ENCODE measurements around the gene C11orf91. TPM values are rescaled to one million over a fixed set of nuclear protein-coding genes. Genes with fewer than 3 reads are reported as not detected.
"Not testable (repeated sequence)": the region's sequence is repeated elsewhere in the genome, so short reads cannot be mapped to it uniquely, and the experiment has no call there.

Gene C11orf91
- total RNA-seq, 2 experiments from 2014 or later, result not detected

DNA sequence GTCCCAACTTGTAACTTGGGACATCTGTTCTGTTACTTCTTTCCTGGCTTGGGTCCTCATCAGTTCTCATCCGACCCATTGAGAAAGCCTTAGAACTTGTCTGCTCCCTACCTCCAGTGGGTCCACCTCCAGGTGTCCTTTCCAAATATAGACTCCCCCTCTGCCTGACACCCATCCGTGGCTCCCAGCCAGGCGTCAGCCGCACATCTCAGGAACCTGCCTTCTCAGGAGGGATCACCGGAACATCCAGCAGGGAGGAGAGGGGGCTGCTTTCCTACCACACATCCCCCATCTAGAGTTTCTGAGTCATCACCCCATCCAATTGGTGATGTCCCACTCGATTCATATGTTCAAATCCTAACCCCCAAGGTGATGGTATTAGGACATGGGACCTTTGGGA, 36.5 kb downstream of the C11orf91 start:
- H3K36me3 ChIP-seq (ENCODE audit: insufficient read depth, low read length), result peaks cover 83% of the 10 kb centered on the region
- POLR2A ChIA-PET, result no interaction called here
- TF ChIP-seq, protein P1, sequence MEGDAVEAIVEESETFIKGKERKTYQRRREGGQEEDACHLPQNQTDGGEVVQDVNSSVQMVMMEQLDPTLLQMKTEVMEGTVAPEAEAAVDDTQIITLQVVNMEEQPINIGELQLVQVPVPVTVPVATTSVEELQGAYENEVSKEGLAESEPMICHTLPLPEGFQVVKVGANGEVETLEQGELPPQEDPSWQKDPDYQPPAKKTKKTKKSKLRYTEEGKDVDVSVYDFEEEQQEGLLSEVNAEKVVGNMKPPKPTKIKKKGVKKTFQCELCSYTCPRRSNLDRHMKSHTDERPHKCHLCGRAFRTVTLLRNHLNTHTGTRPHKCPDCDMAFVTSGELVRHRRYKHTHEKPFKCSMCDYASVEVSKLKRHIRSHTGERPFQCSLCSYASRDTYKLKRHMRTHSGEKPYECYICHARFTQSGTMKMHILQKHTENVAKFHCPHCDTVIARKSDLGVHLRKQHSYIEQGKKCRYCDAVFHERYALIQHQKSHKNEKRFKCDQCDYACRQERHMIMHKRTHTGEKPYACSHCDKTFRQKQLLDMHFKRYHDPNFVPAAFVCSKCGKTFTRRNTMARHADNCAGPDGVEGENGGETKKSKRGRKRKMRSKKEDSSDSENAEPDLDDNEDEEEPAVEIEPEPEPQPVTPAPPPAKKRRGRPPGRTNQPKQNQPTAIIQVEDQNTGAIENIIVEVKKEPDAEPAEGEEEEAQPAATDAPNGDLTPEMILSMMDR (conservative IDR thresholded peaks at IDR 0.05; ENCODE audit: low read length), result no peak
- TF ChIP-seq EZH2phosphoT487 (IDR thresholded peaks at IDR 0.05; ENCODE audit: borderline replicate concordance, low read depth, low read length), result no peak
- H4K20me1 ChIP-seq (ENCODE audit: insufficient read depth, low read length), result no peaks in the 10 kb centered on the region
- no peaks in the 10 kb centered on the region for H3K4me1 ChIP-seq (ENCODE audit: insufficient read depth, low read length, poor library complexity, severe bottlenecking)
- H3K27ac ChIP-seq (ENCODE audit: low read depth, low read length, poor library complexity, severe bottlenecking), result no peak overlapping the region
- no peak overlapping the region for H2AFZ ChIP-seq (ENCODE audit: low read length)
- DNase-seq (ENCODE audit: low spot score), result no peak
- no TSS peak for BruUV-seq (replicated peaks)
- intact Hi-C loops (cut with micrococcal nuclease; ENCODE audit: unreplicated experiment), result no loop called here
- H3K9me2 ChIP-seq (ENCODE audit: insufficient read depth, low read length), result no peaks in the 10 kb centered on the region
- H3K79me2 ChIP-seq (ENCODE audit: insufficient read depth, low read depth, low read length), result no peaks in the 10 kb centered on the region
- H3K9me3 ChIP-seq (ENCODE audit: low read length), result no peaks in the 10 kb centered on the region
- CTCF ChIA-PET (ENCODE audit: unreplicated experiment), result no interaction called here
- no peak overlapping the region for H3K4me2 ChIP-seq (ENCODE audit: low read length)
- H3K4me3 ChIP-seq (ENCODE audit: low read depth, low read length, poor library complexity, severe bottlenecking), result no peak overlapping the region

DNA sequence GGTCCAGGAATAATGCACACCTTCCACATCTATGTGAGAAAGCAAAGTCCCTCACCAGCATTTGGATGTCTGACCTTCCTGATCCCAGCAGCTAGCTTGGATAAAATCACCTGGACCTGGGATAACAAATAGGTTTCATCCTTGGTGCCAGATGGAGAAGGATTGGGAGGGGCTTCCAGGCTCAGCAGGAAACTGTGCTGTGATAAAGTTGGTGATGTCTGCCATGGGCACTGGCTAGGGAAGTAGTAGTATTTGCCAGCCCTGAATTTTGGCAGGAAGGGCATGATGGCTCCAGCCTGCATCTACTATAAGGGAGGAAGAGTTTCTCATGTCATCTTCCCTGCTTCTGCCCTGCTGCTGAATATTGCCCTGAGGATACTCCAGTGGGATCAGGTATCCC, 37.5 kb downstream of the C11orf91 start:
- ChIA-PET CTCF (ENCODE audit: unreplicated experiment) (no interaction called here), POLR2A (no interaction called here)
- H3K36me3 ChIP-seq (ENCODE audit: insufficient read depth, low read length), result peaks cover 77% of the 10 kb centered on the region
- no peaks in the 10 kb centered on the region for H3K79me2 ChIP-seq (ENCODE audit: insufficient read depth, low read depth, low read length)
- TF ChIP-seq EZH2phosphoT487 (IDR thresholded peaks at IDR 0.05; ENCODE audit: borderline replicate concordance, low read depth, low read length), result no peak
- TF ChIP-seq, protein P1 (conservative IDR thresholded peaks at IDR 0.05; ENCODE audit: low read length), result no peak
- no peak overlapping the region for H3K4me2 ChIP-seq (ENCODE audit: low read length)
- H3K9me2 ChIP-seq (ENCODE audit: insufficient read depth, low read length), result no peaks in the 10 kb centered on the region
- no peak for DNase-seq (ENCODE audit: low spot score)
- H4K20me1 ChIP-seq (ENCODE audit: insufficient read depth, low read length), result no peaks in the 10 kb centered on the region
- H3K4me1 ChIP-seq (ENCODE audit: insufficient read depth, low read length, poor library complexity, severe bottlenecking), result no peaks in the 10 kb centered on the region
- H2AFZ ChIP-seq (ENCODE audit: low read length), result no peak overlapping the region
- H3K9me3 ChIP-seq (ENCODE audit: low read length), result no peaks in the 10 kb centered on the region
- H3K4me3 ChIP-seq (ENCODE audit: low read depth, low read length, poor library complexity, severe bottlenecking), result no peak overlapping the region
- no TSS peak for BruUV-seq (replicated peaks)
- intact Hi-C loops (cut with micrococcal nuclease; ENCODE audit: unreplicated experiment), result no loop called here
- no peak overlapping the region for H3K27ac ChIP-seq (ENCODE audit: low read depth, low read length, poor library complexity, severe bottlenecking)

DNA sequence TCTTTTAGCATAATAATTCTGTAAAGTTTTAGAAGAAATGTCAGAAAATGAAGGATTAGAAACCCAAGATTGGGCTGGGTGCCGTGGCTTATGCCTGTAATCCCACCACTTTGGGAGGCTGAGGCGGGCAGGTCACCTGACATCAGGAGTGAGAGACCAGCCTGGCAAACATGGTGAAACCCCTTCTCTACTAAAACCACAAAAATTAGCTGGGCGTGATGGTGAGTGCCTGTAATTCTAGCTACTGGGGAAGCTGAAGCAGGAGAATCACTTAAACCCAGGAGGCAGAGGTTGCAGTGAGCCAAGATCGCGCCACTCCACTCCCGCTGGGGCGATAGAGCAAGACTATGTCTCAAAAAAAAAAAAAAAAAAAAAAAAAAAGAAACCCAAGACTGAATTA, 39.1 kb downstream of the C11orf91 start:
- BruUV-seq (replicated peaks); H4K20me1 ChIP-seq (ENCODE audit: insufficient read depth, low read length): not testable (repeated sequence)

More for the DNA sequence above, 39.1 kb downstream of the C11orf91 start:
- H3K9me3 ChIP-seq (ENCODE audit: low read length); H3K27ac ChIP-seq (ENCODE audit: low read depth, low read length, poor library complexity, severe bottlenecking); H3K79me2 ChIP-seq (ENCODE audit: insufficient read depth, low read depth, low read length); CTCF ChIA-PET (ENCODE audit: unreplicated experiment); DNase-seq (ENCODE audit: low spot score); H3K4me2 ChIP-seq (ENCODE audit: low read length); intact Hi-C loops (cut with micrococcal nuclease; ENCODE audit: unreplicated experiment); H3K4me1 ChIP-seq (ENCODE audit: insufficient read depth, low read length, poor library complexity, severe bottlenecking); H3K4me3 ChIP-seq (ENCODE audit: low read depth, low read length, poor library complexity, severe bottlenecking); H2AFZ ChIP-seq (ENCODE audit: low read length); H3K9me2 ChIP-seq (ENCODE audit: insufficient read depth, low read length): not testable (repeated sequence)
- H3K36me3 ChIP-seq (ENCODE audit: insufficient read depth, low read length), result peaks cover 72% of the 10 kb centered on the region
- POLR2A ChIA-PET, result interaction anchor here (0.6 to 0.7 kb wide), 4 partner anchors 15 to 878 kb away, joined by 3 to 6 read pairs (median 4); no protein-coding TSS in a partner anchor
